Right lobe of liver (tissue), 6 donors: Measurements from ENCODE around the gene EMC6. TPM values are rescaled to one million over a fixed set of nuclear protein-coding genes. Genes with fewer than 3 reads are reported as not detected.
"Not testable (repeated sequence)": the region's sequence is repeated elsewhere in the genome, so short reads cannot be mapped to it uniquely, and the experiment has no call there.

Source experiments
- ATAC-seq, 4 donors: fragments of 200-7000 bp; cut with Tn5 transposase; one replicate each; pipeline ENCODE4 v1.9.1; 2020; ENCODE audit warnings: mild to moderate bottlenecking in 4 of 4, moderate library complexity in 4 of 4
- DNase-seq, 3 donors: peaks; one replicate each; pipeline ENCODE4 v3.0.0-alpha.2; 2020
- H3K27ac ChIP-seq, 3 donors: fragments of 200-600 bp; one replicate each; pipeline ENCODE4 v1.8.0; 2022
- H3K27me3 ChIP-seq, 2 donors: fragments of 200-600 bp; one replicate each; pipeline ENCODE4 v1.8.0; 2022
- H3K36me3 ChIP-seq, 4 donors: fragments of 200-600 bp; sonication (generic) in 1 of 4; one replicate each; pipeline versions ENCODE4 v1.5.1 to v1.8.0; 2017 to 2022; ENCODE audit warnings: control low read depth in 1 of 4
- H3K4me1 ChIP-seq, 4 donors: fragments of 200-600 bp; sonication (generic) in 1 of 4; one replicate each; pipeline versions ENCODE4 v1.5.1 to v1.8.0; 2017 to 2022; ENCODE audit warnings: control low read depth in 1 of 4
- H3K4me3 ChIP-seq, 3 donors: fragments of 200-600 bp; one replicate each; pipeline ENCODE4 v1.8.0; 2022
- H3K9me3 ChIP-seq, 4 donors: fragments of 200-600 bp; sonication (generic) in 1 of 4; one replicate each; pipeline versions ENCODE4 v1.5.1 to v1.8.0; 2017 to 2022; ENCODE audit warnings: control low read depth in 1 of 4
- POLR2A ChIP-seq: fragments of 450-650 bp; IDR thresholded peaks from one replicate; pipeline ENCODE4 v1.6.1; 2017; ENCODE audit warnings: antibody characterized with exemption, mild to moderate bottlenecking
- WGBS: methylation state at CpG from one replicate; pipeline ENCODE4 v1.1.6; 2018; ENCODE audit warnings: low coverage, low lambda C conversion rate; ENCODE audit not compliant: insufficient coverage; ENCODE audit errors: missing lambda C conversion rate; 5-methylcytosine and 5-hydroxymethylcytosine counted together
- intact Hi-C, 2 donors: fragments of 100-400 bp; cut with DNase I; formaldehyde crosslinking; loops; one replicate each; pipeline versions ENCODE4 v1.11.2 to v1.14.1; 2022
- total RNA-seq, 6 experiments: library from RNA; depleted of rRNA in 2 of 6; stranded (reverse); fragments of >200 nt in 2 of 6; fragmentation: NEBNext Ultra II Directional in 3 of 6; extraction: Animal tissue kit (Norgen Biotek cat#: 25700) in 3 of 6; gene quantifications; one replicate each; pipeline versions ENCODE4 v1.1.0 to v1.2.4, GENCODE V29; 2016 to 2023
- TF ChIP-seq, protein P1 (sequence below), 4 donors: fragments of 200-600 bp in 3 of 4; fragments of 450-650 bp in 1 of 4; IDR thresholded peaks; one replicate each; pipeline versions ENCODE4 v1.5.1 to v1.8.0; 2016 to 2022; ENCODE audit warnings: antibody characterized with exemption in 4 of 4, mild to moderate bottlenecking in 2 of 4
- donor health status: DM: no; HTN: yes; CAD: no.
- donor health status: DM: no; HTN: no; CAD: no.
- donor health status: DM: no; HTN: no; CAD: no.
- donor health status: DM: no; HTN: yes; CAD: no.
- donor health status: DM: no; HTN: yes; CAD: no.

Gene EMC6
- total RNA-seq, 6 experiments from 2014 or later, result 19.7 to 27.7 (median 24.4) TPM

DNA sequence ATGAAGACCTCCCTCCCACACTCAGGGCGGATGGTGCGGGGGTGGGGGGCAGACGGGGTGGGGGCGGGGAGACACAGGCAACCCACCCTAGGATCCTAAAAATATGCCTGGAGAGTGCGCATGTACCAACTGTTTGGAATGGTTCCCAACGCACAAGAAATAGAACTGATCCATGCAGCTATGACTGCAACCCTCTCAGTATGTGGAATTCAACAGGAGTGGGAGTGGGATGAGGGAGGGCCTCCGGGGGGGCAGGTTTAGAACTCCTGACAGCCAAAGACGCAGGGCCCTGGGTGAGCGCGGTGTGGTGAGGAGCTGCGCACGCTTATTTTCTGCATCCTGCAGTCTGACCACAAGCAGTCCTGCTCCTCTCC is 28.5 kb downstream of the EMC6 start:
- Histone ChIP-seq H3K36me3 (no peaks in the 10 kb centered on the region), H3K9me3 (no peaks in the 10 kb centered on the region), H3K4me3 (no peak overlapping the region), H3K27me3 (no peaks in the 10 kb centered on the region), H3K4me1 (peaks cover 0 to 7% (median 0%) of the 10 kb centered on the region in 4 donors), H3K27ac (no peak overlapping the region)
- intact Hi-C loops, result no loop called here
- peak in 1 of 3 donors; percentile 17 for DNase-seq
- no CpG with 5 or more reads among the region's 12 CpGs for WGBS
- ATAC-seq, result no peak
- TF ChIP-seq, protein P1, sequence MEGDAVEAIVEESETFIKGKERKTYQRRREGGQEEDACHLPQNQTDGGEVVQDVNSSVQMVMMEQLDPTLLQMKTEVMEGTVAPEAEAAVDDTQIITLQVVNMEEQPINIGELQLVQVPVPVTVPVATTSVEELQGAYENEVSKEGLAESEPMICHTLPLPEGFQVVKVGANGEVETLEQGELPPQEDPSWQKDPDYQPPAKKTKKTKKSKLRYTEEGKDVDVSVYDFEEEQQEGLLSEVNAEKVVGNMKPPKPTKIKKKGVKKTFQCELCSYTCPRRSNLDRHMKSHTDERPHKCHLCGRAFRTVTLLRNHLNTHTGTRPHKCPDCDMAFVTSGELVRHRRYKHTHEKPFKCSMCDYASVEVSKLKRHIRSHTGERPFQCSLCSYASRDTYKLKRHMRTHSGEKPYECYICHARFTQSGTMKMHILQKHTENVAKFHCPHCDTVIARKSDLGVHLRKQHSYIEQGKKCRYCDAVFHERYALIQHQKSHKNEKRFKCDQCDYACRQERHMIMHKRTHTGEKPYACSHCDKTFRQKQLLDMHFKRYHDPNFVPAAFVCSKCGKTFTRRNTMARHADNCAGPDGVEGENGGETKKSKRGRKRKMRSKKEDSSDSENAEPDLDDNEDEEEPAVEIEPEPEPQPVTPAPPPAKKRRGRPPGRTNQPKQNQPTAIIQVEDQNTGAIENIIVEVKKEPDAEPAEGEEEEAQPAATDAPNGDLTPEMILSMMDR (IDR thresholded peaks at IDR 0.05), result no peak
- no peak for TF ChIP-seq POLR2A

DNA sequence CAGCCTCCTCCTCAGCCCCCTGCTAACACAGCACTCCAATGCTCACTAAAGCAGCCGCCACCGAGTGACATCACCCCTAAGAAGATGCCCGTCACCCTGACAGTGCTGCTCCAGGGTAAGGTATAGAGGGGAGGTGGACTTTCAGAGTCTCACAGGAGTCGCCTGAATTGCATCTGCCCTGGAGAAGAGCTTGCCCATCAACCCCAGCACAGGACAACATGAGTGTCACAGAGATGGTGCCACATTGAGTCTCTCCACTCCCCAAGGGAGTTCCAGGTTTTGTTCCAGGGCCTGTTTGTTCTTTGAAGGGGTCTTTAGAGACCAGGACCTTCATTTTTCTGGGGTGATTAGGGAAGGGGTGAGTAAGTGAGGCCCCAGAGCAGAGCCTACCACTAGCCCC is 29.5 kb downstream of the EMC6 start:
- DNase-seq (no peak), ATAC-seq (no peak)
- no peaks in the 10 kb centered on the region for H3K36me3 ChIP-seq
- TF ChIP-seq, protein P1 (IDR thresholded peaks at IDR 0.05), result no peak
- no peak for TF ChIP-seq POLR2A
- WGBS, result no CpG with 5 or more reads among the region's 4 CpGs
- intact Hi-C loops, result no loop called here
- no peak overlapping the region for H3K27ac ChIP-seq
- peaks cover 0 to 7% (median 0%) of the 10 kb centered on the region in 4 donors for H3K4me1 ChIP-seq
- H3K4me3 ChIP-seq, result no peak overlapping the region
- no peaks in the 10 kb centered on the region for H3K27me3 ChIP-seq
- H3K9me3 ChIP-seq, result no peaks in the 10 kb centered on the region

GRCh38 chr17:3699951-3700350 is 31.3 kb downstream of the EMC6 start:
- intact Hi-C loops, result no loop called here
- WGBS, result 74% methylated on average over 2 of the region's 4 CpGs
- H3K9me3 ChIP-seq, result no peaks in the 10 kb centered on the region
- no peaks in the 10 kb centered on the region for H3K27me3 ChIP-seq
- DNase-seq (no peak), ATAC-seq (no peak)
- H3K4me3 ChIP-seq, result no peak overlapping the region
- H3K36me3 ChIP-seq, result no peaks in the 10 kb centered on the region
- TF ChIP-seq, protein P1 (IDR thresholded peaks at IDR 0.05), result no peak
- no peak for TF ChIP-seq POLR2A
- no peak overlapping the region for H3K27ac ChIP-seq
- H3K4me1 ChIP-seq, result peaks cover 0 to 7% (median 0%) of the 10 kb centered on the region in 4 donors

- ATAC-seq, H3K27ac ChIP-seq, H3K4me1 ChIP-seq, H3K36me3 ChIP-seq, intact Hi-C loops, H3K27me3 ChIP-seq, H3K9me3 ChIP-seq, DNase-seq, H3K4me3 ChIP-seq: not testable (repeated sequence)
- 71% methylated on average over 4 of the region's 7 CpGs for WGBS
Observed at GRCh38 chr17:3702041-3702539, 33.5 kb downstream of the EMC6 start.

GRCh38 chr17:3704931-3705717 is 36.5 kb downstream of the EMC6 start:
- Histone ChIP-seq H3K9me3 (no peaks in the 10 kb centered on the region), H3K27me3 (no peaks in the 10 kb centered on the region), H3K27ac (no peak overlapping the region), H3K4me3 (no peak overlapping the region), H3K36me3 (no peaks in the 10 kb centered on the region), H3K4me1 (no peaks in the 10 kb centered on the region)
- WGBS, result 79% methylated on average over 13 of the region's 20 CpGs
- TF ChIP-seq, protein P1 (IDR thresholded peaks at IDR 0.05), result no peak
- no peak for TF ChIP-seq POLR2A
- DNase-seq (no peak), ATAC-seq (no peak)
- intact Hi-C loops, result no loop called here

- H3K36me3 ChIP-seq, H3K4me3 ChIP-seq, H3K4me1 ChIP-seq, H3K27me3 ChIP-seq, DNase-seq, ATAC-seq, H3K9me3 ChIP-seq, H3K27ac ChIP-seq, intact Hi-C loops: not testable (repeated sequence)
- 100% methylated on average over 1 of the region's 1 CpG for WGBS
Observed at GRCh38 chr17:3705718-3705984, 37.0 kb downstream of the EMC6 start.
